PC-9 (cell line): ENCODE data around the gene LMAN1. TPM values are rescaled to one million over a fixed set of nuclear protein-coding genes. Genes with fewer than 3 reads are reported as not detected.

Experiments used
- BruUV-seq: library from RNA; stranded (reverse); fragments of 400-500 nt; replicated peaks from 2 replicates; lab custom pipeline; 2021; lab: Mats Ljungman, UMichigan
- CTCF ChIA-PET: fragments of 300-600 bp; sonication (Branson Sonifier 250); formaldehyde crosslinking; loops from one replicate; lab custom pipeline; 2022; ENCODE audit warnings: antibody characterized with exemption; lab: Charles Lee
- POLR2A ChIA-PET: fragments of 300-600 bp; sonication (Branson Sonifier 250); formaldehyde crosslinking; loops from one replicate; lab custom pipeline; 2022; ENCODE audit warnings: antibody characterized with exemption; ENCODE audit not compliant: unreplicated experiment; lab: Charles Lee
- DNase-seq, 2 experiments: peaks; one replicate each; pipeline versions ENCODE4 v3.0.0 to v3.0.0-alpha.2; 2015 to 2022; ENCODE audit warnings: mixed read lengths in 1 of 2
- H2AFZ ChIP-seq: fragments of 200-600 bp; sonication (generic); 2 replicates; pipeline ENCODE4 v1.8.1; 2017; ENCODE audit warnings: antibody characterized with exemption
- H3F3A ChIP-seq: fragments of 200-600 bp; sonication (generic); 2 replicates; pipeline ENCODE4 v1.8.1; 2017; ENCODE audit warnings: antibody characterized with exemption, mild to moderate bottlenecking, low read depth; ENCODE audit not compliant: insufficient read depth
- H3K27ac ChIP-seq: fragments of 200-600 bp; sonication (generic); 2 replicates; pipeline ENCODE4 v1.6.1; 2016; ENCODE audit warnings: mixed run types
- H3K27me3 ChIP-seq: fragments of 200-600 bp; sonication (generic); 2 replicates; pipeline ENCODE4 v1.6.1; 2016; ENCODE audit warnings: low read depth, mixed run types; ENCODE audit not compliant: insufficient read depth
- H3K36me3 ChIP-seq: fragments of 200-600 bp; sonication (generic); 2 replicates; pipeline ENCODE4 v1.6.1; 2016; ENCODE audit warnings: low read depth, mixed run types
- H3K4me1 ChIP-seq: fragments of 200-600 bp; sonication (generic); replicated peaks from 2 replicates; pipeline ENCODE4 v1.6.1; 2016; ENCODE audit warnings: mixed run types; ENCODE audit not compliant: insufficient read depth
- H3K4me2 ChIP-seq: fragments of 200-600 bp; sonication (generic); 2 replicates; pipeline ENCODE4 v1.6.1; 2017; ENCODE audit warnings: mixed run types
- H3K4me3 ChIP-seq: fragments of 200-600 bp; sonication (generic); 2 replicates; pipeline ENCODE4 v1.6.1; 2016; ENCODE audit warnings: mixed run types
- H3K79me2 ChIP-seq: fragments of 200-600 bp; sonication (generic); 2 replicates; pipeline ENCODE4 v1.6.1; 2017; ENCODE audit warnings: low read depth, mixed run types
- H3K9me2 ChIP-seq: fragments of 200-600 bp; sonication (generic); 2 replicates; pipeline ENCODE4 v1.8.1; 2017; ENCODE audit warnings: mild to moderate bottlenecking; ENCODE audit not compliant: insufficient read depth
- H3K9me3 ChIP-seq: fragments of 200-600 bp; sonication (generic); 2 replicates; pipeline ENCODE4 v1.8.1; 2016; ENCODE audit warnings: low read depth; ENCODE audit not compliant: insufficient read depth
- H4K20me1 ChIP-seq: fragments of 200-600 bp; sonication (generic); 2 replicates; pipeline ENCODE4 v1.8.1; 2017; ENCODE audit not compliant: insufficient read depth
- EZH2 ChIP-seq: fragments of 200-600 bp; sonication (generic); IDR thresholded peaks from 2 replicates; pipeline ENCODE4 v1.8.0; 2017; ENCODE audit warnings: antibody characterized with exemption, low read depth
- intact Hi-C: fragments of 100-400 bp; cut with micrococcal nuclease; formaldehyde crosslinking; loops from one replicate; pipeline ENCODE4 v1.10.0; 2022; ENCODE audit not compliant: unreplicated experiment
- total RNA-seq: library from RNA; stranded (reverse); gene quantifications from 2 replicates; pipeline ENCODE4 v1.2.3, GENCODE V29; 2021
- TF ChIP-seq, protein P1 (sequence below): fragments of 200-600 bp; sonication (generic); conservative IDR thresholded peaks from 2 replicates; pipeline ENCODE4 v1.6.1; 2017; ENCODE audit warnings: mixed run types, antibody characterized with exemption, mild to moderate bottlenecking, moderate library complexity

Gene LMAN1
- total RNA-seq, 1 experiment from 2014 or later, result 77.3 TPM

DNA sequence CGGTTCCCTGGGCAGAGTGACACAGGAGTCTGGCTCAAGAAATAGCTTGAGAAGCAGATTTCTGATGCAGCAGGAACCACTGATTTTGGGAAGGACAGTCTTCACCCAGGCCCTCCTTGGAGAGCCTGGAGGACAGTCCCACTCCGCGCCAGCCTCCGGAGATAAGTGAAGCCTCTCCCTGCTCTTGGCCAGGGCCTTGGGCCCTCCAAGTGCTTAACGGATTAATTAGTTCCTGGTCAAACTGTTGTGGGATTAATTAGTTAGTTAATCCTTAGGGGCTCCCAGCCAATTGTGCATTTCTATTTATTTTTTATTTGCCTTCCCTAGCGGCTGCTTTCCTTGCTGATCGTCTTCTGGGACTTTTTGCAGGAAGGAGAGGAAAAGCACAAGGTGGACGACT lies 60.2 kb downstream of the LMAN1 start:
- intact Hi-C loops, result no loop called here
- Histone ChIP-seq H3K27me3 (no peaks in the 10 kb centered on the region), H3K9me3 (no peaks in the 10 kb centered on the region), H2AFZ (no peak overlapping the region), H3K79me2 (no peaks in the 10 kb centered on the region), H4K20me1 (no peaks in the 10 kb centered on the region), H3K36me3 (no peaks in the 10 kb centered on the region), H3F3A (no peaks in the 10 kb centered on the region), H3K4me2 (no peak overlapping the region), H3K4me1 (peaks cover 34% of the 10 kb centered on the region), H3K9me2 (no peaks in the 10 kb centered on the region), H3K27ac (no peak overlapping the region), H3K4me3 (no peak overlapping the region)
- CTCF ChIA-PET, result no interaction called here
- POLR2A ChIA-PET, result no interaction called here
- DNase-seq, result no peak
- TF ChIP-seq EZH2, result no peak
- TF ChIP-seq, protein P1, sequence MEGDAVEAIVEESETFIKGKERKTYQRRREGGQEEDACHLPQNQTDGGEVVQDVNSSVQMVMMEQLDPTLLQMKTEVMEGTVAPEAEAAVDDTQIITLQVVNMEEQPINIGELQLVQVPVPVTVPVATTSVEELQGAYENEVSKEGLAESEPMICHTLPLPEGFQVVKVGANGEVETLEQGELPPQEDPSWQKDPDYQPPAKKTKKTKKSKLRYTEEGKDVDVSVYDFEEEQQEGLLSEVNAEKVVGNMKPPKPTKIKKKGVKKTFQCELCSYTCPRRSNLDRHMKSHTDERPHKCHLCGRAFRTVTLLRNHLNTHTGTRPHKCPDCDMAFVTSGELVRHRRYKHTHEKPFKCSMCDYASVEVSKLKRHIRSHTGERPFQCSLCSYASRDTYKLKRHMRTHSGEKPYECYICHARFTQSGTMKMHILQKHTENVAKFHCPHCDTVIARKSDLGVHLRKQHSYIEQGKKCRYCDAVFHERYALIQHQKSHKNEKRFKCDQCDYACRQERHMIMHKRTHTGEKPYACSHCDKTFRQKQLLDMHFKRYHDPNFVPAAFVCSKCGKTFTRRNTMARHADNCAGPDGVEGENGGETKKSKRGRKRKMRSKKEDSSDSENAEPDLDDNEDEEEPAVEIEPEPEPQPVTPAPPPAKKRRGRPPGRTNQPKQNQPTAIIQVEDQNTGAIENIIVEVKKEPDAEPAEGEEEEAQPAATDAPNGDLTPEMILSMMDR, result no peak
- BruUV-seq, result no TSS peak

DNA sequence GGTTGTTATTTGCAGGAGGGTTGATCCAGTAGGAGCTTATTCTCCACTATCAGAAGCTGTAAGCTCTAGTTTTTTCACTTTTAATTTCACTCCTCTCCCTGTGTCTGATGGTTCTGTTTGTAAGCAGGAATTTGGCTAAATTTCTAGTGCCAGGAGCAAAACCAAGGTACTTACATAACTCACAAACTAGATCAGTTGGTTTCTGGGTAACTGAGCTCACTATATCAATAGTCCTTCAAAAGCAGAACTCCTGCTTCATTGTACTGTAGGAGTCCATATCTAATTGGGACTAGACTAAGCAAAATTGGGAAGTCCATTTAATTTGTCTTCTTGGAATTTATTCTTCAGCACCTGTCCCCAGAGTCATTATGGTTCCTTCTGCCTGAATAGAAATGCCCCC lies 65.7 kb downstream of the LMAN1 start:
- CTCF ChIA-PET, result no interaction called here
- H3K4me2 ChIP-seq, result no peak overlapping the region
- no peaks in the 10 kb centered on the region for H3K27me3 ChIP-seq
- H3K4me3 ChIP-seq, result no peak overlapping the region
- no peaks in the 10 kb centered on the region; the same call in 1 of the 2 replicates for H3K9me2 ChIP-seq
- POLR2A ChIA-PET, result no interaction called here
- TF ChIP-seq EZH2, result no peak
- TF ChIP-seq, protein P1, result no peak
- no peaks in the 10 kb centered on the region for H3K4me1 ChIP-seq
- no peak for DNase-seq
- intact Hi-C loops, result no loop called here
- BruUV-seq, result no TSS peak
- no peaks in the 10 kb centered on the region for H4K20me1 ChIP-seq
- H2AFZ ChIP-seq, result peak overlapping the region; percentile 29; the same call in 1 of the 2 replicates
- no peaks in the 10 kb centered on the region for H3F3A ChIP-seq
- H3K27ac ChIP-seq, result no peak overlapping the region
- no peaks in the 10 kb centered on the region for H3K79me2 ChIP-seq
- H3K9me3 ChIP-seq, result no peaks in the 10 kb centered on the region
- H3K36me3 ChIP-seq, result no peaks in the 10 kb centered on the region

DNA sequence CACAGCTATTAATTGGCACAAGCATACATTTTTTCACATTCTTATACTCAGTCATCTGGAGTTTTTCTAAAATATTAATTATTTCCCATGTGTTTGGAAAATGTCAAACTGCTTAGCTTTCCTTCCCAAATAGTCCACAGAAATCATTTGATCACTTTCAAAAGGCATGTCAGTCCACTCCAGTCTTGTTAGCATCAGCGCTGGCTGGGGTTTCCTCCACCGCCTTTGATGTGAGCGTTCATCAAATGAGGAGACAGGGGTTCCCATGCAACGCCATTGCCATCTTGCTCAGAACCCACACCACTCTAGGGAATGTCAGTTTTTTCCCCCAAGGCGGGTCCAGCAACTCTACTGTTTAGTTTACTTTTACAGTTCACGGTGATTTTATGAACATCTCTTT lies 72.7 kb downstream of the LMAN1 start:
- no TSS peak for BruUV-seq
- Histone ChIP-seq H3K4me1 (no peaks in the 10 kb centered on the region), H3K27me3 (no peaks in the 10 kb centered on the region), H3K79me2 (no peaks in the 10 kb centered on the region), H3K4me3 (no peak overlapping the region), H3K4me2 (no peak overlapping the region), H2AFZ (no peak overlapping the region), H3K9me2 (no peaks in the 10 kb centered on the region; the same call in 1 of the 2 replicates), H4K20me1 (no peaks in the 10 kb centered on the region), H3K9me3 (no peaks in the 10 kb centered on the region), H3K36me3 (no peaks in the 10 kb centered on the region), H3F3A (no peaks in the 10 kb centered on the region), H3K27ac (no peak overlapping the region)
- TF ChIP-seq, protein P1, result no peak
- intact Hi-C loops, result no loop called here
- POLR2A ChIA-PET, result no interaction called here
- CTCF ChIA-PET, result no interaction called here
- DNase-seq, result no peak
